Adrenal gland (tissue), 12 donors: Measurements from ENCODE around the gene CANX. TPM values are rescaled to one million over a fixed set of nuclear protein-coding genes. Genes with fewer than 3 reads are reported as not detected.
"Not testable (repeated sequence)": the region's sequence is repeated elsewhere in the genome, so short reads cannot be mapped to it uniquely, and the experiment has no call there.

Experiments used
- DNase-seq, 7 donors: peaks; one replicate each; pipeline ENCODE4 v3.0.0-alpha.2; 2019 to 2020
- H3K27ac ChIP-seq, 5 donors: fragments of 200-600 bp; sonication (generic) in 4 of 5; 1 replicate in 3 of 5; 2 replicates in 2 of 5; pipeline versions ENCODE4 v1.5.1 to v1.8.0; 2016 to 2020; ENCODE audit warnings: mild to moderate bottlenecking in 1 of 5
- H3K27me3 ChIP-seq: fragments of 200-600 bp; 2 replicates; pipeline ENCODE4 v1.8.0; 2021
- H3K36me3 ChIP-seq, 2 donors: fragments of 200-600 bp; replicated peaks in 1 of 2; 1 replicate in 1 of 2; 2 replicates in 1 of 2; pipeline versions ENCODE4 v1.5.1 to v1.8.0; 2018 to 2022
- H3K4me1 ChIP-seq, 2 donors: fragments of 200-600 bp; replicated peaks in 1 of 2; 1 replicate in 1 of 2; 2 replicates in 1 of 2; pipeline versions ENCODE4 v1.5.1 to v1.8.0; 2018 to 2021
- H3K4me3 ChIP-seq, 4 donors: fragments of 200-600 bp; sonication (generic) in 3 of 4; one replicate each; pipeline ENCODE4 v1.5.1; 2016 to 2018
- H3K9me3 ChIP-seq, 3 donors: fragments of 200-600 bp; sonication (generic) in 1 of 3; replicated peaks in 1 of 3; 1 replicate in 2 of 3; 2 replicates in 1 of 3; pipeline versions ENCODE4 v1.5.1 to v1.8.0; 2016 to 2021
- CTCF ChIP-seq, 6 experiments: fragments of 450-650 bp in 4 of 6; fragments of 200-600 bp in 2 of 6; sonication (generic) in 1 of 6; IDR thresholded peaks; 1 replicate in 5 of 6; 2 replicates in 1 of 6; pipeline versions ENCODE4 v1.5.1 to v1.8.0; 2016 to 2021; ENCODE audit warnings: antibody characterized with exemption in 6 of 6, mild to moderate bottlenecking in 2 of 6, moderate library complexity in 1 of 6
- POLR2A ChIP-seq, 2 donors: fragments of 450-650 bp; IDR thresholded peaks; one replicate each; pipeline ENCODE4 v1.6.1; 2017; ENCODE audit warnings: antibody characterized with exemption in 2 of 2, mild to moderate bottlenecking in 2 of 2, moderate library complexity in 1 of 2
- WGBS, 4 donors: extraction: QIAGEN DNeasy Blood & Tissue Kit in 2 of 4; methylation state at CpG; one replicate each; pipeline versions ENCODE4 v1.1.5 to v1.1.7; 2013 to 2017; 5-methylcytosine and 5-hydroxymethylcytosine counted together
- intact Hi-C, 2 donors: fragments of 100-400 bp; cut with DNase I; formaldehyde crosslinking; loops; one replicate each; pipeline versions ENCODE4 v1.14.1 to v1.15.0; 2022 to 2023
- polyA plus RNA-seq, 3 donors: library from polyadenylated mRNA; stranded (reverse); fragments of 200-250 nt in 2 of 3; fragments of 350-450 nt in 1 of 3; fragmentation: Illumina TruSeq in 1 of 3; extraction: RNeasy Lipid Tissue Mini Kit (QIAGEN cat#74804) in 1 of 3; gene quantifications; one replicate each; pipeline ENCODE4 v1.2.3, GENCODE V29; 2013 to 2014
- total RNA-seq, 9 donors: library from RNA; depleted of rRNA in 4 of 9; stranded (reverse); fragments of >200 nt in 4 of 9; fragments of 120-200 nt in 1 of 9; fragmentation: NEBNext Ultra II Directional in 1 of 9; extraction: Animal tissue kit (Norgen Biotek cat#: 25700) in 1 of 9; gene quantifications; one replicate each; pipeline versions ENCODE4 v1.1.0 to v1.2.4, GENCODE V29; 2013 to 2023
- donor health status: healthy with polysubstance abuse.
- donor health status: Bipolar disorder and iron deficiency.
- donor health status: DM: yes; HTN: yes; CAD: no.
- donor health status: DM: no; HTN: no; CAD: no.
- donor health status: DM: no; HTN: no; CAD: no.
- donor health status: DM: yes; HTN: yes; CAD: no.

Gene CANX
- total and polyA plus RNA-seq, 12 donors = 80.0 to 1,022 (median 394) TPM

GRCh38 chr5:179696603-179697002 lies 2.2 kb upstream of the CANX start:
- Histone ChIP-seq H3K27me3 (no peaks in the 10 kb centered on the region), H3K4me1 (peaks cover 13 to 26% of the 10 kb centered on the region in 2 donors), H3K36me3 (no peaks in the 10 kb centered on the region), H3K4me3 (no peak overlapping the region), H3K27ac (no peak overlapping the region), H3K9me3 (no peaks in the 10 kb centered on the region)
- no peak for TF ChIP-seq POLR2A (IDR thresholded peaks at IDR 0.05)
- no peak for TF ChIP-seq CTCF (IDR thresholded peaks at IDR 0.05)
- intact Hi-C loops = no loop called here
- 90 to 96% (median 93%) methylated on average over 3 of the region's 3 CpGs for WGBS, 4 donors
- DNase-seq = no peak

GRCh38 chr5:179697108-179697507 lies 1.7 kb upstream of the CANX start:
- DNase-seq = no peak
- H3K27me3 ChIP-seq = no peaks in the 10 kb centered on the region
- 93 to 97% (median 94%) methylated on average over 2 of the region's 2 CpGs for WGBS, 4 donors
- H3K36me3 ChIP-seq = no peaks in the 10 kb centered on the region
- peak overlapping the region in 1 of 5 donors; percentile 100 for H3K27ac ChIP-seq
- TF ChIP-seq CTCF (IDR thresholded peaks at IDR 0.05) (no peak), POLR2A (IDR thresholded peaks at IDR 0.05) (no peak)
- no peaks in the 10 kb centered on the region for H3K9me3 ChIP-seq
- H3K4me3 ChIP-seq = peak overlapping the region in 1 of 4 donors; percentile 49
- intact Hi-C loops = no loop called here
- H3K4me1 ChIP-seq = peaks cover 13 to 30% of the 10 kb centered on the region in 2 donors

- WGBS, 4 donors = 94 to 97% (median 96%) methylated on average over 15 of the region's 15 CpGs
- H3K36me3 ChIP-seq, intact Hi-C loops, H3K27me3 ChIP-seq, H3K9me3 ChIP-seq, DNase-seq: not testable (repeated sequence)
- Histone ChIP-seq H3K4me1 (peaks cover 13 to 32% of the 10 kb centered on the region in 2 donors), H3K4me3 (peak overlapping the region in 2 of 4 donors; percentile 49 to 61), H3K27ac (peak overlapping the region; percentile 82 to 100 (median 93))
Observed at GRCh38 chr5:179697543-179697942, 1.2 kb upstream of the CANX start.

GRCh38 chr5:179697993-179698934 lies 503 bp upstream of the CANX start:
- peaks cover 13 to 32% of the 10 kb centered on the region in 2 donors for H3K4me1 ChIP-seq

More at GRCh38 chr5:179697993-179698934, 503 bp upstream of the CANX start:
- no peaks in the 10 kb centered on the region for H3K9me3 ChIP-seq
- H3K4me3 ChIP-seq = peak overlapping the region in 2 of 4 donors; percentile 83 to 93
- no peaks in the 10 kb centered on the region for H3K27me3 ChIP-seq
- intact Hi-C loops = no loop called here
- TF ChIP-seq CTCF (IDR thresholded peaks at IDR 0.05) (peak in 1 of 6 experiments; percentile 9), POLR2A (IDR thresholded peaks at IDR 0.05) (peak; percentile 92 to 94)
- H3K36me3 ChIP-seq = no peaks in the 10 kb centered on the region
- peak overlapping the region; percentile 82 to 100 (median 94) for H3K27ac ChIP-seq
- WGBS, 4 donors = 1 to 10% (median 2%) methylated on average over 7 to 72 of the region's 72 CpGs
- peak; percentile 99 to 100 (median 99) for DNase-seq
